Epithelial cell of proximal tubule (primary cell): ENCODE measurements around the gene PATL1. TPM values are rescaled to one million over a fixed set of nuclear protein-coding genes. Genes with fewer than 3 reads are reported as not detected.
A peak's percentile ranks its signal among the peaks of the same experiment; 100 is the strongest.
"Not testable (repeated sequence)": the region's sequence is repeated elsewhere in the genome, so short reads cannot be mapped to it uniquely, and the experiment has no call there.

Source experiments
- DNase-seq: peaks from one replicate; pipeline ENCODE4 v3.0.0-alpha.2; 2011; ENCODE audit warnings: low read depth
- H3K4me3 ChIP-seq: 2 replicates; pipeline ENCODE4 v1.5.1; 2011; ENCODE audit warnings: low read depth, mild to moderate bottlenecking, low read length
- CTCF ChIP-seq: conservative IDR thresholded peaks from 2 replicates; pipeline ENCODE4 v1.5.1; 2012; ENCODE audit warnings: low read depth, mild to moderate bottlenecking, low read length
- total RNA-seq: library from RNA; depleted of rRNA; stranded (reverse); fragments of >200 nt; gene quantifications from 2 replicates; pipeline ENCODE4 v1.2.3, GENCODE V29; 2015

Gene PATL1
- total RNA-seq, 1 donor from 2014 or later, result 21.9 TPM

- no peak for DNase-seq
- no peak overlapping the region for H3K4me3 ChIP-seq
- no peak for TF ChIP-seq CTCF
These were observed 38.3 kb downstream of the PATL1 start for GRCh38 chr11:59630493-59630892.

- DNase-seq, result no peak
- TF ChIP-seq CTCF, result no peak
- H3K4me3 ChIP-seq, result no peak overlapping the region
These were observed 38.8 kb downstream of the PATL1 start for GRCh38 chr11:59629996-59630395.

- DNase-seq, H3K4me3 ChIP-seq: not testable (repeated sequence)
- peak; percentile 15 for TF ChIP-seq CTCF
These were observed 41.9 kb downstream of the PATL1 start for GRCh38 chr11:59626969-59627368.

- DNase-seq, result no peak
- no peak overlapping the region for H3K4me3 ChIP-seq
- no peak for TF ChIP-seq CTCF
These were observed 43.1 kb downstream of the PATL1 start for GRCh38 chr11:59625703-59626102.

GRCh38 chr11:59617876-59618275 lies 51.0 kb downstream of the PATL1 start:
- no peak for TF ChIP-seq CTCF
- H3K4me3 ChIP-seq, result no peak overlapping the region
- DNase-seq, result no peak

GRCh38 chr11:59616396-59616982 lies 52.3 kb downstream of the PATL1 start:
- TF ChIP-seq CTCF, result no peak
- H3K4me3 ChIP-seq, result peak overlapping the region; percentile 58
- DNase-seq, result no peak
